ENCODE results near the gene LYPD5.
A peak's percentile ranks its signal among the peaks of the same experiment; 100 is the strongest.

LYPD5 gene

GRCh38 chr19:43754253-43754502, 48.1 kb downstream of the LYPD5 start:
- Histone ChIP-seq H3K27ac (ENCODE audit: low read depth, low read length) (peak overlapping the region; percentile 96), H3K27me3 (ENCODE audit: control insufficient read depth, insufficient read depth, low read length) (no peaks in the 10 kb centered on the region), H3K36me3 (ENCODE audit: control insufficient read depth, insufficient read depth, low read length) (peaks cover 8% of the 10 kb centered on the region), H3K4me1 (ENCODE audit: control insufficient read depth, insufficient read depth, low read length) (peaks cover 7% of the 10 kb centered on the region), H3K9ac (ENCODE audit: low read length) (peak overlapping the region; percentile 46), H3K4me3 (ENCODE audit: low read length) (peak overlapping the region; percentile 78)

GRCh38 chr19:43752287-43752875, 49.9 kb downstream of the LYPD5 start:
- no peak overlapping the region for H3K4me3 ChIP-seq (ENCODE audit: low read length)
- peaks cover 22% of the 10 kb centered on the region for H3K36me3 ChIP-seq (ENCODE audit: control insufficient read depth, insufficient read depth, low read length)
- no peak overlapping the region for H3K27ac ChIP-seq (ENCODE audit: low read depth, low read length)
- no peak overlapping the region for H3K9ac ChIP-seq (ENCODE audit: low read length)
- H3K27me3 ChIP-seq (ENCODE audit: control insufficient read depth, insufficient read depth, low read length), result no peaks in the 10 kb centered on the region
- peaks cover 7% of the 10 kb centered on the region for H3K4me1 ChIP-seq (ENCODE audit: control insufficient read depth, insufficient read depth, low read length)

GRCh38 chr19:43751466-43752220, 50.6 kb downstream of the LYPD5 start:
- Histone ChIP-seq H3K4me3 (ENCODE audit: low read length) (no peak overlapping the region), H3K27me3 (ENCODE audit: control insufficient read depth, insufficient read depth, low read length) (no peaks in the 10 kb centered on the region), H3K4me1 (ENCODE audit: control insufficient read depth, insufficient read depth, low read length) (peaks cover 7% of the 10 kb centered on the region), H3K36me3 (ENCODE audit: control insufficient read depth, insufficient read depth, low read length) (peaks cover 27% of the 10 kb centered on the region), H3K27ac (ENCODE audit: low read depth, low read length) (no peak overlapping the region), H3K9ac (ENCODE audit: low read length) (no peak overlapping the region)

DNA sequence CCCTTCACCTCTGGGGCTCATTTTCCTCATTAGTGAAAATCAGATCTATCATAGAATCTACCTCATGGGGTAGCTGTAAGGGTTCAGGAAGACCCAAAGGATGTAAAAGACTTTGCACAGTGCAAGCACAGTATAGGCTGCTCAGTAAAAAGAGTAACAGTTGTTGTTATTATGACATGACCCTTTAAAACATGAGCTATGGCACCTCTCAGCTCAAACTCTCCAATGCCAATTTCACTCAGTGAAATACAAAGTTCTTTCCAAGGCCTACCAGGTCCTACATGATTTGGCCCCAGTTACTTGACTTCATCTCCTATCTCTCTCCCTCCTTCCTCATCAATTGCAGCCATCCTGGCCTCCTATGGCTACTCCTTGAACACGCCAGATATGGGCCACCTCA, 52.3 kb downstream of the LYPD5 start:
- H3K27ac ChIP-seq (ENCODE audit: low read depth, low read length), result no peak overlapping the region
- peaks cover 27% of the 10 kb centered on the region for H3K36me3 ChIP-seq (ENCODE audit: control insufficient read depth, insufficient read depth, low read length)
- H3K4me3 ChIP-seq (ENCODE audit: low read length), result no peak overlapping the region
- H3K27me3 ChIP-seq (ENCODE audit: control insufficient read depth, insufficient read depth, low read length), result no peaks in the 10 kb centered on the region
- no peak overlapping the region for H3K9ac ChIP-seq (ENCODE audit: low read length)
- peaks cover 7% of the 10 kb centered on the region for H3K4me1 ChIP-seq (ENCODE audit: control insufficient read depth, insufficient read depth, low read length)

- Histone ChIP-seq H3K36me3 (ENCODE audit: control insufficient read depth, insufficient read depth, low read length) (peaks cover 31% of the 10 kb centered on the region), H3K9ac (ENCODE audit: low read length) (no peak overlapping the region), H3K27me3 (ENCODE audit: control insufficient read depth, insufficient read depth, low read length) (no peaks in the 10 kb centered on the region), H3K4me1 (ENCODE audit: control insufficient read depth, insufficient read depth, low read length) (peaks cover 7% of the 10 kb centered on the region), H3K27ac (ENCODE audit: low read depth, low read length) (no peak overlapping the region), H3K4me3 (ENCODE audit: low read length) (no peak overlapping the region)
These were observed 53.1 kb downstream of the LYPD5 start for GRCh38 chr19:43749152-43749551.

GRCh38 chr19:43748685-43749084, 53.6 kb downstream of the LYPD5 start:
- H3K4me1 ChIP-seq (ENCODE audit: control insufficient read depth, insufficient read depth, low read length), result peaks cover 4% of the 10 kb centered on the region
- no peaks in the 10 kb centered on the region for H3K27me3 ChIP-seq (ENCODE audit: control insufficient read depth, insufficient read depth, low read length)
- H3K36me3 ChIP-seq (ENCODE audit: control insufficient read depth, insufficient read depth, low read length), result peaks cover 31% of the 10 kb centered on the region
- no peak overlapping the region for H3K9ac ChIP-seq (ENCODE audit: low read length)
- no peak overlapping the region for H3K27ac ChIP-seq (ENCODE audit: low read depth, low read length)
- H3K4me3 ChIP-seq (ENCODE audit: low read length), result no peak overlapping the region

DNA sequence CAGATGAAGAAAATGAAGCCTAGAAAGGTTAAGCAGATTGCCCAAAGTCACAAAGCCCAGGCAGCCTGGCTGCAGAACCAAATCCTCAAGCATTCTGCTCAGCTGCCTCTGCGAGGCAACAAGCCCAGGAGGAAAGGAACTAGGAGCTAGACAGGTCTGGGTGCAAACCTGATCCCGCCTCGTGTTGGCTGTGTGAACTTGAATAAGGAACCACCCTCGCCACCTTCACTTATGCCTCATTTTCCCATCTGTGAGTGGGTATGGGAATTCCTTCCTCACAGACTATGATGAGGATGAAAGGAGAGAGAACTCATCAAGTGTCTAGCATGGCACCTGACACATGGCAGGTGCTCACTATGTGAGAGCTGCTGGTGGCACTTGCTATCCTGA, 54.0 kb downstream of the LYPD5 start:
- H3K27ac ChIP-seq (ENCODE audit: low read depth, low read length), result no peak overlapping the region
- peaks cover 31% of the 10 kb centered on the region for H3K36me3 ChIP-seq (ENCODE audit: control insufficient read depth, insufficient read depth, low read length)
- no peak overlapping the region for H3K4me3 ChIP-seq (ENCODE audit: low read length)
- H3K27me3 ChIP-seq (ENCODE audit: control insufficient read depth, insufficient read depth, low read length), result no peaks in the 10 kb centered on the region
- no peak overlapping the region for H3K9ac ChIP-seq (ENCODE audit: low read length)
- H3K4me1 ChIP-seq (ENCODE audit: control insufficient read depth, insufficient read depth, low read length), result peaks cover 2% of the 10 kb centered on the region

DNA sequence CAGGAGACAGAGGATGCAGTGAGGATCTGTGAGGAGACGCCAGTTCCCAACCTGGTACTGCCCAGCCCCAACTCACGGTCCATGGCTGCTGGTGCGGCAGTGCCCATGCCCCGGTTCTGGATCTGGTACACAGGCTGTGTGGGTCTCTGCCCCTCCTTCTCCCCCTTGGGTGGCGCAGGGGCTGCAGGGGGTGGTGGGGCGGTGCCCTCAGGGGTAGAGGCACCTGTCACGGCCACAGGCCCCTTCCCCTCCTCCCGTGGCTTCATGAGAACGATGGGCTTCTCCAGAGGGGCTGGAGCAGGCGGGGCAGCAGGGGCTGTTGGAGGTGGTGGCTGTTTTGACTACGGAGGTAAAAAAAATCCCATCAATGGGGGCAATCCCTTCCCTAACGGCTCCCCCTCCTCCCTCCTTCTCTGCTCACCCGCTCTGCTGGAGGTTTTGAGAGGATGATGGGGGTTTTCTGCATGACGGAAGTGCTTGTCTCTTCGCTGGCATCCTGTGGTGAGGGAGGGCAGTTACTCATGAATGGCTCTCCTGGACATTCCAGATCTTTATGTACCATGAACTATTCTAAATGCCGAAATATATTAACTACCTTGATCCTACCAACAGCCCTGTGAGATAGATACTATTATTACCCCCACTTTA, 54.6 kb downstream of the LYPD5 start:
- H3K4me1 ChIP-seq (ENCODE audit: control insufficient read depth, insufficient read depth, low read length), result no peaks in the 10 kb centered on the region
- H3K9ac ChIP-seq (ENCODE audit: low read length), result no peak overlapping the region
- no peak overlapping the region for H3K4me3 ChIP-seq (ENCODE audit: low read length)
- H3K36me3 ChIP-seq (ENCODE audit: control insufficient read depth, insufficient read depth, low read length), result peaks cover 31% of the 10 kb centered on the region
- no peaks in the 10 kb centered on the region for H3K27me3 ChIP-seq (ENCODE audit: control insufficient read depth, insufficient read depth, low read length)
- no peak overlapping the region for H3K27ac ChIP-seq (ENCODE audit: low read depth, low read length)
